ENCODE results near the gene PDXK. TPM values are rescaled to one million over a fixed set of nuclear protein-coding genes. Genes with fewer than 3 reads are reported as not detected.

Gene PDXK
- total and polyA plus RNA-seq, 9 of the 15 experiments (the other 6 are each of a cell fraction or from before 2014, with no cell fraction given): 5.6 to 162 (median 76.5) TPM

GRCh38 chr21:43767984-43768867, 49.3 kb downstream of the PDXK start (continued):
- TF ChIP-seq STAT5B (CRISPR knock-in tag; IDR thresholded peaks at IDR 0.05) (no peak), ZNF24 (IDR thresholded peaks at IDR 0.05) (peak; percentile 39; the same call in 1 of the 2 replicates), U2AF2 (optimal IDR thresholded peaks at IDR 0.05; ENCODE audit: low read depth, low read length) (no peak), TEAD4 (IDR thresholded peaks at IDR 0.05; ENCODE audit: low read length) (peak; percentile 47), TEAD4 (CRISPR knock-in tag; IDR thresholded peaks at IDR 0.05; ENCODE audit: borderline replicate concordance) (no peak), ESRRB (CRISPR knock-in tag; IDR thresholded peaks at IDR 0.05; ENCODE audit: borderline replicate concordance) (no peak), EHMT2 (IDR thresholded peaks at IDR 0.05) (no peak), ZNF589 (CRISPR knock-in tag; IDR thresholded peaks at IDR 0.05; ENCODE audit: low read depth) (peak; percentile 59; the same call in 1 of the 2 replicates), ZNF583 (CRISPR knock-in tag; IDR thresholded peaks at IDR 0.05) (peak; percentile 74; the same call in 1 of the 2 replicates), GATAD2A (IDR thresholded peaks at IDR 0.05) (no peak), DNMT1 (IDR thresholded peaks at IDR 0.05) (no peak), XRCC5 (IDR thresholded peaks at IDR 0.05; ENCODE audit: low read depth, low read length) (no peak), ZNF165 (CRISPR knock-in tag; IDR thresholded peaks at IDR 0.05; ENCODE audit: borderline replicate concordance) (no peak), PYGO2 (tag; IDR thresholded peaks at IDR 0.05) (no peak), ZFP91 (CRISPR knock-in tag; IDR thresholded peaks at IDR 0.05) (no peak), ZNF655 (CRISPR knock-in tag; IDR thresholded peaks at IDR 0.05) (no peak), ZBTB8A (IDR thresholded peaks at IDR 0.05; ENCODE audit: partially characterized antibody) (no peak), NR2C2 (CRISPR knock-in tag; IDR thresholded peaks at IDR 0.05) (no peak), NR2C2 (tag; IDR thresholded peaks at IDR 0.05) (peak; percentile 76), ARID3A (IDR thresholded peaks at IDR 0.05; ENCODE audit: borderline replicate concordance, low read depth, low read length) (no peak), U2AF1 (optimal IDR thresholded peaks at IDR 0.05; ENCODE audit: low read depth, low read length) (no peak), ZKSCAN8 (CRISPR knock-in tag; IDR thresholded peaks at IDR 0.05) (peak; percentile 65; the same call in 1 of the 2 replicates), BCL6 (CRISPR knock-in tag; IDR thresholded peaks at IDR 0.05) (no peak), RB1 (IDR thresholded peaks at IDR 0.05; ENCODE audit: low read depth) (peak; percentile 7; the same call in 1 of the 2 replicates), KAT2B (IDR thresholded peaks at IDR 0.05; ENCODE audit: low read depth, low read length) (no peak), NCOA6 (IDR thresholded peaks at IDR 0.05) (no peak), PRMT5 (CRISPR knock-in tag; IDR thresholded peaks at IDR 0.05) (no peak)

Data from K562 (cell line).